PFSK-1 (cell line): Measurements from ENCODE around the gene TCF7.

ENCODE experiments used
- FOXP2 ChIP-seq: optimal IDR thresholded peaks from 2 replicates; pipeline ENCODE3; 2011; ENCODE audit warnings: borderline replicate concordance, control low read depth, inconsistent platforms; ENCODE audit not compliant: insufficient read depth; ENCODE audit errors: extremely low read length, extremely low read depth
- POLR2AphosphoS5 ChIP-seq: IDR thresholded peaks from 2 replicates; pipeline ENCODE4 v1.6.1; 2012; ENCODE audit warnings: low read depth, mild to moderate bottlenecking, control low read depth, low read length, moderate library complexity
- REST ChIP-seq, 2 experiments: IDR thresholded peaks; 2 replicates each; pipeline versions ENCODE4 v1.6.1 to v1.8.0; 2011 to 2012; ENCODE audit warnings: low read depth in 2 of 2, low read length in 2 of 2, control low read depth in 1 of 2, inconsistent platforms in 1 of 2, mild to moderate bottlenecking in 1 of 2, moderate library complexity in 1 of 2; ENCODE audit not compliant: insufficient read depth in 1 of 2
- SIN3A ChIP-seq: IDR thresholded peaks from 2 replicates; pipeline ENCODE4 v1.6.1; 2012; ENCODE audit warnings: mild to moderate bottlenecking, low read length, moderate library complexity, borderline replicate concordance; ENCODE audit not compliant: insufficient read depth
- TAF1 ChIP-seq: IDR thresholded peaks from 2 replicates; pipeline ENCODE4 v1.6.1; 2012; ENCODE audit warnings: low read length, control low read depth, borderline replicate concordance; ENCODE audit not compliant: insufficient read depth

The TCF7 gene

GRCh38 chr5:134177369-134178095 lies 63.1 kb downstream of the TCF7 start:
- TF ChIP-seq TAF1 (peak; percentile 3; the same call in 1 of the 2 replicates), FOXP2 (no peak), POLR2AphosphoS5 (0 out of 2 replicates have a peak, but pooled peaks have one; percentile 10), SIN3A (peak; percentile 70; the same call in 1 of the 2 replicates)

DNA sequence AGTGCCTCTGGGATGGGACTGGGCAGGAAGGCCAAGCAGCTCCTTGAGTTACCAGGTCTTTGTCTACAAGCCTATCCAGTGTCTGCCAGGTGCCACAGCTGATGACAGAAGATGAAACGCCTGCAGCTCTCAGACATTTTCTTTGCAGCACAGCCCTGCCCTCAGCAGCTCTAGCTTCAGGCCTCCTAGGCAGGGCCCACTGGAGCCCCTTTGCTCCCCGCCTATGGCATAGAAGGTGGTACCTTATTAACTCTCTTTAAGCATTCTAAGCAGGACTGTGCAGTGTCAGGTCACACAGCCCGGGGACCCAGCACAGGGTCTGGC lies 63.6 kb downstream of the TCF7 start:
- no peak for TF ChIP-seq TAF1
- no peak for TF ChIP-seq FOXP2
- TF ChIP-seq SIN3A, result no peak
- TF ChIP-seq REST (IDR thresholded peaks at IDR 0.05; ENCODE audit: insufficient read depth in 1 of 2, low read depth in 2 of 2, low read length in 2 of 2), result no peak
- TF ChIP-seq POLR2AphosphoS5, result no peak

DNA sequence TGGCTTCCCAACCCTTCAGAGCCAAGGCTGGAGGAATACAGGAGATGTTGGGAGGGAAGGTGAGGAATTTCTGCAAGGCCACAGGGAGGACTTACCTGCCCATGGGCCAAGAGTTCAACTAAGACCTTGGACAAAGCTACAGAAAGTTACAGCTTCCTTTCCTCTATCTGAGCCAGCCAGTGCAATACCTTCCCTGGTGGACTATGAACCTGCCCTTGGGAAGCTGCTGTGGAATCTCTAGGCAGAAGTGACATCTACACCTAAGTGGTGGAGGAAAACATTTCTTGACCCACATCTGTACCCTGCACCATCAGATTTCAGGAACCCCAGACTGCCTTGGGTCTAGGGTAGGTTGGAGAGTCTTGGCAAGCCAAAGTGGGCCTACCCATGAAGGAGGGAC lies 69.0 kb downstream of the TCF7 start:
- no peak for TF ChIP-seq SIN3A
- TF ChIP-seq TAF1, result no peak
- no peak for TF ChIP-seq POLR2AphosphoS5
- no peak for TF ChIP-seq FOXP2
- TF ChIP-seq REST (IDR thresholded peaks at IDR 0.05; ENCODE audit: insufficient read depth in 1 of 2, low read depth in 2 of 2, low read length in 2 of 2), result no peak

DNA sequence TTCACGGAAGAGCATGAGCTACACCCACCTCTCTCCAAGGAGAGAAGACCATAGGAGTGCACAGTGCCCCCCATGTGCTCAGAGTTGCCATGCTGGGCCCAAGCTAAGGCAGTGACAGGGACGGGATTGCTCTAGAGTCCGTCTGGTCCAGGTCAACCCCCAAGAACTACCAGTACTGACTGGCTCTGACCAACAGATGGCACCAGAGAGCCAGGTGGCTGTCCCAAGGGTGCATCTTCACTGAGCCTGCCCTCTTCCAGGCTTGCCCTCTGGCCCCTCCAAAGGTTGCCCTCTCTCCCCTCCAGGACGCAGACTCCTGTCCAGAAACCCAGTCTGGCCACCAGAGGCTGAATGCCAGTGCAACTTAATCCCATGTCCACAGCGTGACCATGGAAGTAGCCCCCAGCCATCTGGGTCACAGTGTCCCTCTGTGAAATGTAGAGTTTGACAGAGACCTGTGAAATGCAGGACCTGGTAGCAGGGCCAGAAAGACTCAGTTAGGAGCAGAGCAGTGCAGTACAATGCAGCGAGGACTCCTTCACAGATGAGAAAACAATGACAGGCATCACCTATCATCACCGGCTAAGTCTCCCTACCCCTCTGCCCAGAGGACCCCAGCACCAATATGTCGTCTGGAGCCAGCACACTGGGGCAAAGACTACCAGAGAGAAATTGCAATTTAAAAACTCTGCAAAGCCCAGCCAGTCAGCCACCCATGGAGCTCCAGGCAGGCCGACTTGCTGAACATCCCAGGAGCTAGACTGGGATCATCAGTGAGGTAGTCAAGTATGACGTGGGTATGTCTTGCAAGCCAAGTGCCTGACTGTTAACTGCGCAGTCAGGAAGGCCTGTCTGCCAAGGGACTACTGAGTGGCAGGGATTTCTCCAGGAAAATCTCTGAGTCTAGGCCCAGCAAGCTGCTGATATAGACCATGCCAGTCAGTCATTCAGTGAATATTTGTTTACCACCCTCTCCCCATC lies 70.0 kb downstream of the TCF7 start:
- TF ChIP-seq POLR2AphosphoS5 (no peak), REST (IDR thresholded peaks at IDR 0.05; ENCODE audit: insufficient read depth in 1 of 2, low read depth in 2 of 2, low read length in 2 of 2) (no peak), SIN3A (no peak), FOXP2 (peak; percentile 51), TAF1 (no peak)

DNA sequence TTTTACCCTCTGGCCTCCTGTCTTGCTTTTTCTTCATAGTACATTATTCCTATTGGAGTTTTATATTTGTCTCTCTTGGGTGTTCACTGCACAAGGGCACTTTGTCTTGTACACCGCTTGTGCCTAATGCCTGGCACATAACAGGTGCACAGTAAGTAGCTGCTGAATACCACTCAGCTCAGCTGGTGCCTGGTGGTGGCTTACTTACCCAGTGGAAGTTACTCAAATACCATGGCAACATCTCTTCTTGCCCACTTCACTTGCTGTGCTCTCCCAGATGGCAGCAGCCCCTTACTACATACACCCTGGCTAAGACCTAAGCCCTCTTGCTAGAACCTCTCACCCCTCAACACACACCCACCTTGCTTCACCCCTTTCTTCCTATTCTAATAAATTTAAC lies 73.6 kb downstream of the TCF7 start:
- no peak for TF ChIP-seq FOXP2

GRCh38 chr5:134189031-134189430 lies 74.5 kb downstream of the TCF7 start:
- no peak for TF ChIP-seq TAF1
- no peak for TF ChIP-seq FOXP2
- TF ChIP-seq POLR2AphosphoS5, result no peak
- no peak for TF ChIP-seq SIN3A
- TF ChIP-seq REST (IDR thresholded peaks at IDR 0.05; ENCODE audit: insufficient read depth in 1 of 2, low read depth in 2 of 2, low read length in 2 of 2), result no peak
